Neural progenitor cell (in vitro differentiated cells): ENCODE data around the gene VHLL. TPM values are rescaled to one million over a fixed set of nuclear protein-coding genes. Genes with fewer than 3 reads are reported as not detected.

Experiments
- DNase-seq: peaks from one replicate; pipeline ENCODE4 v3.0.0-alpha.2; 2016; ENCODE audit warnings: low spot score
- H2AFZ ChIP-seq: fragments of 200-600 bp; sonication (generic); replicated peaks from 2 replicates; pipeline ENCODE4 v1.6.1; 2016; ENCODE audit warnings: antibody characterized with exemption
- H3F3A ChIP-seq: fragments of 200-600 bp; sonication (generic); 2 replicates; pipeline ENCODE4 v1.6.1; 2016; ENCODE audit warnings: antibody characterized with exemption, low read depth
- H3K27ac ChIP-seq: fragments of 200-600 bp; sonication (generic); 2 replicates; pipeline ENCODE4 v1.5.1; 2016; ENCODE audit warnings: mild to moderate bottlenecking
- H3K27me3 ChIP-seq: fragments of 200-600 bp; sonication (generic); 2 replicates; pipeline ENCODE4 v1.6.1; 2016; ENCODE audit warnings: mild to moderate bottlenecking, moderate library complexity
- H3K36me3 ChIP-seq: fragments of 200-600 bp; sonication (generic); 2 replicates; pipeline ENCODE4 v1.5.1; 2016
- H3K4me1 ChIP-seq: fragments of 200-600 bp; sonication (generic); 2 replicates; pipeline ENCODE4 v1.6.1; 2016; ENCODE audit warnings: mixed run types
- H3K4me2 ChIP-seq: fragments of 200-600 bp; sonication (generic); 2 replicates; pipeline ENCODE4 v1.6.1; 2016
- H3K4me3 ChIP-seq: fragments of 200-600 bp; sonication (generic); 2 replicates; pipeline ENCODE4 v1.5.1; 2016
- H3K79me2 ChIP-seq: fragments of 200-600 bp; sonication (generic); 2 replicates; pipeline ENCODE4 v1.6.1; 2016; ENCODE audit warnings: low read depth
- H3K9ac ChIP-seq: fragments of 200-600 bp; sonication (generic); 2 replicates; pipeline ENCODE4 v1.6.1; 2016
- H3K9me3 ChIP-seq: fragments of 200-600 bp; sonication (generic); 2 replicates; pipeline ENCODE4 v1.5.1; 2016; ENCODE audit warnings: low read depth
- H4K20me1 ChIP-seq: fragments of 200-600 bp; sonication (generic); 2 replicates; pipeline ENCODE4 v1.6.1; 2016; ENCODE audit warnings: low read depth
- H3K27ac Mint-ChIP-seq: 3 replicates; pipeline ENCODE4 v1.8.0; 2021; ENCODE audit warnings: mixed read lengths
- H3K27me3 Mint-ChIP-seq: 2 replicates; pipeline ENCODE4 v1.8.0; 2022; ENCODE audit warnings: low read depth, mild to moderate bottlenecking, inconsistent platforms, moderate library complexity, mixed read lengths; ENCODE audit not compliant: insufficient read depth
- H3K36me3 Mint-ChIP-seq: 3 replicates; pipeline ENCODE4 v1.8.0; 2021; ENCODE audit warnings: mixed read lengths
- H3K4me1 Mint-ChIP-seq: 3 replicates; pipeline ENCODE4 v1.8.0; 2021; ENCODE audit warnings: mixed read lengths
- H3K4me3 Mint-ChIP-seq: 3 replicates; pipeline ENCODE4 v1.8.0; 2021; ENCODE audit warnings: mild to moderate bottlenecking, moderate library complexity, mixed read lengths
- H3K9me3 Mint-ChIP-seq: 3 replicates; pipeline ENCODE4 v1.8.0; 2020; ENCODE audit warnings: mixed read lengths
- CTCF ChIP-seq: fragments of 200-600 bp; sonication (generic); IDR thresholded peaks from 2 replicates; pipeline ENCODE4 v1.5.1; 2017; ENCODE audit warnings: antibody characterized with exemption, mild to moderate bottlenecking
- EZH2 ChIP-seq: fragments of 200-600 bp; sonication (generic); IDR thresholded peaks from 2 replicates; pipeline ENCODE4 v1.6.1; 2017; ENCODE audit warnings: antibody characterized with exemption, mild to moderate bottlenecking, moderate library complexity
- EZH2phosphoT487 ChIP-seq: fragments of 200-600 bp; sonication (generic); IDR thresholded peaks from 2 replicates; pipeline ENCODE4 v1.6.1; 2017; ENCODE audit warnings: antibody characterized with exemption
- total RNA-seq: library from RNA; depleted of rRNA; stranded (reverse); fragments of >200 nt; gene quantifications from 2 replicates; pipeline ENCODE4 v1.2.3, GENCODE V29; 2015; ENCODE audit warnings: low replicate concordance

Gene VHLL
- total RNA-seq, 1 donor from 2014 or later, result not detected

GRCh38 chr1:156276966-156277381 is 22.1 kb downstream of the VHLL start:
- peaks cover 8% of the 10 kb centered on the region for H3K4me1 ChIP-seq
- no peak overlapping the region for H3K27ac ChIP-seq
- Mint-ChIP-seq H3K4me3 (no peak overlapping the region), H3K27me3 (no peaks in the 10 kb centered on the region), H3K9me3 (no peaks in the 10 kb centered on the region), H3K4me1 (peaks cover 11% of the 10 kb centered on the region), H3K27ac (no peak overlapping the region), H3K36me3 (peaks cover 29% of the 10 kb centered on the region)
- TF ChIP-seq EZH2 (no peak), CTCF (no peak), EZH2phosphoT487 (no peak)
- peaks cover 41% of the 10 kb centered on the region for H3K79me2 ChIP-seq
- H3K27me3 ChIP-seq, result no peaks in the 10 kb centered on the region
- no peak overlapping the region for H3K4me3 ChIP-seq
- H3K36me3 ChIP-seq, result peaks cover 14% of the 10 kb centered on the region
- peaks cover 33% of the 10 kb centered on the region for H4K20me1 ChIP-seq
- no peak overlapping the region for H3K4me2 ChIP-seq
- no peak overlapping the region for H3K9ac ChIP-seq
- DNase-seq, result no peak
- H2AFZ ChIP-seq, result no peak overlapping the region
- no peaks in the 10 kb centered on the region for H3K9me3 ChIP-seq
- no peaks in the 10 kb centered on the region for H3F3A ChIP-seq

GRCh38 chr1:156276532-156276931 is 22.6 kb downstream of the VHLL start:
- DNase-seq, result no peak
- Histone ChIP-seq H2AFZ (no peak overlapping the region), H3K4me1 (peaks cover 6% of the 10 kb centered on the region), H3K27ac (no peak overlapping the region), H3K9me3 (no peaks in the 10 kb centered on the region), H4K20me1 (peaks cover 28% of the 10 kb centered on the region), H3K27me3 (no peaks in the 10 kb centered on the region), H3K4me2 (no peak overlapping the region), H3K79me2 (peaks cover 36% of the 10 kb centered on the region), H3F3A (no peaks in the 10 kb centered on the region), H3K9ac (no peak overlapping the region), H3K36me3 (peaks cover 14% of the 10 kb centered on the region), H3K4me3 (no peak overlapping the region)
- TF ChIP-seq EZH2, result no peak
- no peak for TF ChIP-seq EZH2phosphoT487
- TF ChIP-seq CTCF, result no peak
- no peaks in the 10 kb centered on the region for H3K27me3 Mint-ChIP-seq
- H3K9me3 Mint-ChIP-seq, result no peaks in the 10 kb centered on the region
- no peak overlapping the region for H3K27ac Mint-ChIP-seq
- peaks cover 9% of the 10 kb centered on the region for H3K4me1 Mint-ChIP-seq
- H3K36me3 Mint-ChIP-seq, result peaks cover 32% of the 10 kb centered on the region
- H3K4me3 Mint-ChIP-seq, result no peak overlapping the region

- Histone ChIP-seq H4K20me1 (no peaks in the 10 kb centered on the region), H3K4me3 (no peak overlapping the region), H3K4me2 (no peak overlapping the region), H3K9me3 (no peaks in the 10 kb centered on the region), H3K27me3 (no peaks in the 10 kb centered on the region), H3F3A (no peaks in the 10 kb centered on the region), H3K9ac (no peak overlapping the region), H3K79me2 (no peaks in the 10 kb centered on the region), H3K27ac (no peak overlapping the region), H3K36me3 (peaks cover 6% of the 10 kb centered on the region), H3K4me1 (no peaks in the 10 kb centered on the region), H2AFZ (no peak overlapping the region)
- no peaks in the 10 kb centered on the region for H3K4me1 Mint-ChIP-seq
- no peak overlapping the region for H3K27ac Mint-ChIP-seq
- peaks cover 57% of the 10 kb centered on the region for H3K36me3 Mint-ChIP-seq
- TF ChIP-seq EZH2 (no peak), CTCF (no peak), EZH2phosphoT487 (no peak)
- no peaks in the 10 kb centered on the region for H3K9me3 Mint-ChIP-seq
- no peak overlapping the region for H3K4me3 Mint-ChIP-seq
- peaks cover 2% of the 10 kb centered on the region for H3K27me3 Mint-ChIP-seq
- no peak for DNase-seq
Measured at GRCh38 chr1:156270314-156270713, 28.8 kb downstream of the VHLL start.
